Measurements from ENCODE around the gene AIM2.
A peak's percentile ranks its signal among the peaks of the same experiment; 100 is the strongest.
"Not testable (repeated sequence)": the region's sequence is repeated elsewhere in the genome, so short reads cannot be mapped to it uniquely, and the experiment has no call there.

The AIM2 gene, protein sequence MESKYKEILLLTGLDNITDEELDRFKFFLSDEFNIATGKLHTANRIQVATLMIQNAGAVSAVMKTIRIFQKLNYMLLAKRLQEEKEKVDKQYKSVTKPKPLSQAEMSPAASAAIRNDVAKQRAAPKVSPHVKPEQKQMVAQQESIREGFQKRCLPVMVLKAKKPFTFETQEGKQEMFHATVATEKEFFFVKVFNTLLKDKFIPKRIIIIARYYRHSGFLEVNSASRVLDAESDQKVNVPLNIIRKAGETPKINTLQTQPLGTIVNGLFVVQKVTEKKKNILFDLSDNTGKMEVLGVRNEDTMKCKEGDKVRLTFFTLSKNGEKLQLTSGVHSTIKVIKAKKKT

DNA sequence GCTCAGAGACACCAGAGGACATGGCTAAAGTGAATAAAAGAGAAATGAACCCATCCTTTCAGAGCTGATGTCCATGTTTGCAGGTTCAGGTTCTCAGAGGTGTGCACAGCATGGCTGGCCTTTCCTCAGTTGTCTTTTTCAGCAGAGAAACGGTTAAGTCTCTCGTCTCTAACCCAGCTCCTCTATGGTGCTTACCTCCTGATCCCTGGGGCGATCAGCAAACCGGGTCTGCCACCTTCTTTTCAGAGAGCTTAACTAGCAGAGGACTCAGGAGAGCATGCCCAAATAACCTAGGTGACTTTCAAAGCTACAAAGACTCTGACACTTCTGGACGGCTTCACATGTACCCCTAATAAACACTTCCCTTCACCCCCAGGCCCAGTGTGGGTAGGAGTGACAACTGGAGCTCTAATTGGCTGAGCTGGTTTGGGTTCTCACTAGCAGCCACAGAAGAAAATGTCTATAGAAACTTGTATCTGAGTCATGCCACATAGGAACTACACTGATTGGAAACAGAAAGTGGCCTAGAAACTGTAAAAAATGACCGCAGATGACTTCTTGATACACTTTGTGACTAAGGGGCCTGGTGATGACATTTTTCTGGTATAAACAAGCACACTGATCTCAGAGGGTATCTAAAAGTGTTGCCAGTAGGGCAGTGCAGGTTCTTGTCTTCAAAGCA lies at the start of gene AIM2:
AIM2 (minus strand) TSS at position 329 of the 682 bp plus-strand sequence. CDS start 3,267 bp downstream, outside the sequence.
- peak; percentile 34 to 36 for DNase-seq (ENCODE audit: low read depth in 2 of 2)

DNA sequence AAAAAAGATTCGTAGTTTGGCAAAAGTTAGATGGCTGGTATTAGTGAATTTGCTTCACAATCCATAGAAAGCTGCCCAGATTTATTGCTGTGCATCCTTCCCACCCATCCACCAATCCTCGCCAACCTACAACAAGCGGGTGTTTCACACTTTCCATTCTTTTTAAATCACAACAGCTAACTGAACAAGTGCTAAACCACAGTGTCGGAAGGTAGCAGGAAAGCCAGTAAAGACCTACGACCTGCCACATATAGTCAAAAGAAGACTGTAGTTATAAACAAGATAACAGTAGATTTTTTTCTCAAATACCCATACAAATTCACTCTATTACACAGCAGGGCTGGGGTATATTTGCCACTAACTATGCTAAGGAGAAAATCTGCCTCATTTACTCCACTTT lies 47.0 kb upstream of the AIM2 start:
- DNase-seq (ENCODE audit: low read depth in 2 of 2): no peak

DNA sequence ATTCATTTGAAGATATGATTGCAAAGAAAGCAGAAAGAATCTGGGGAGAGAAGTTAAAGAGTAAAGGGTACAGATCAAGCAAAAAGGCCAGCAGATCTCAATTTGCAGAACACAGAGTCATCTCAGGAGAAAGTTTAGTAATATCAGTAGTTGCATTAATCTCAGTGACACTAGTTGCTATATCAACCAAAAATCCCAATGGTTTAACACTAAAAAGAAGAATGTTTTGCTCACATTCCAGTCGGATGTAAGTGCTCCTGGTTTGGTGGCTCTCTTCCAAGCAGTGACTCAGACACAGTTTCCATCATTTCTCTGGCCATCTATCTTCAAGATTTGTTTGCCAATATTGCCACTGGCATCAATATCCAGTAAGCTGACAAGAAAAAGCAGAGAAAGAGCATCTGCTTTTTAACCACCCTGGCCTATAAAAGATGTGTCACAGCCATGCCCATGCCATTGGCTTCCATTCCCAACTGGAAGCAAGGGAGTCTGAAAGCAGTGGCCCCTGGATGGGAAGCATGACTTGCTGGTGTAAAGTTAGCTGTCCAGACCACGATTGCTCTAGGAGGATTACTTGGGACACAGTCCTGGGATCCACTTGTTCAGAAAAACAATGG lies 45.5 kb upstream of the AIM2 start:
- peak; percentile 60 to 65 for DNase-seq (ENCODE audit: low read depth in 2 of 2)

DNA sequence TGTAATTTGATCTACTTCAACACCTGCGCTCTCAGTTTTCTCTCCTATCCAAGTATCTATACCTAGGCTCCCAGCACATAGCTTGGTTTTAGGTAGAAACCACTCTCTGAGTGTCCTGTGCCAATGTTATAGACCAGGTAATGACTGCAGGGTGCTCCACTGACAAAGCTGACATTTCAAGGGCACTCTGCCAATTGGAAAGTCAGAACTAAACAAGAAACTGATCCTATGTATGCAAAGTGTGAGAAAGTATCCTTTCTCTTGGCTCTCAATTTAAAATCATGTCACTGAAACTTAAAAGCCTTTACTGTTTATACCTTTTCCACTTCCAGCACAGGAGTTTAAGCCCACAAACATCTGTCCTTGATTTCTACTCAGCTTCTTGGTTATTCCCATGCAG lies 45.0 kb upstream of the AIM2 start:
- no peak for DNase-seq (ENCODE audit: low read depth in 2 of 2)

DNA sequence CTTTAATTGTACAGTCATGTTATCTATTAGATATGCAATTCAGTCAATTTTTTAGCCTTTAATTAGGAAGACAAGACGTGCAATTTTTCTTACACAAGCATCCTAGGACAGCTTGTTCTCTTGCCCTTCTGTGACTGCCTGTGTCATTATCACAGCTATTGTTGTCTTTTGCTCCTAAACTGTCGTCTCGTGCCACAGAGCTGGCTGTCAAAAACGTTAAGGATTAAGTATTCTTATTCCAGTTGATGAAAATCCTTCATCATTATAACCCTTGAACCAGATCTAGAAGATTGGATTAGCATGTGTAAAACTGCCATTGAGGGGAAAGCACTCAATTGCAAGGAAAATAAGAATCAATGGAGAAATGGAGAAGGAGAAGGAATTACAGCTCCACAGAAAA lies 43.8 kb upstream of the AIM2 start:
- DNase-seq (ENCODE audit: low read depth in 2 of 2): no peak

DNA sequence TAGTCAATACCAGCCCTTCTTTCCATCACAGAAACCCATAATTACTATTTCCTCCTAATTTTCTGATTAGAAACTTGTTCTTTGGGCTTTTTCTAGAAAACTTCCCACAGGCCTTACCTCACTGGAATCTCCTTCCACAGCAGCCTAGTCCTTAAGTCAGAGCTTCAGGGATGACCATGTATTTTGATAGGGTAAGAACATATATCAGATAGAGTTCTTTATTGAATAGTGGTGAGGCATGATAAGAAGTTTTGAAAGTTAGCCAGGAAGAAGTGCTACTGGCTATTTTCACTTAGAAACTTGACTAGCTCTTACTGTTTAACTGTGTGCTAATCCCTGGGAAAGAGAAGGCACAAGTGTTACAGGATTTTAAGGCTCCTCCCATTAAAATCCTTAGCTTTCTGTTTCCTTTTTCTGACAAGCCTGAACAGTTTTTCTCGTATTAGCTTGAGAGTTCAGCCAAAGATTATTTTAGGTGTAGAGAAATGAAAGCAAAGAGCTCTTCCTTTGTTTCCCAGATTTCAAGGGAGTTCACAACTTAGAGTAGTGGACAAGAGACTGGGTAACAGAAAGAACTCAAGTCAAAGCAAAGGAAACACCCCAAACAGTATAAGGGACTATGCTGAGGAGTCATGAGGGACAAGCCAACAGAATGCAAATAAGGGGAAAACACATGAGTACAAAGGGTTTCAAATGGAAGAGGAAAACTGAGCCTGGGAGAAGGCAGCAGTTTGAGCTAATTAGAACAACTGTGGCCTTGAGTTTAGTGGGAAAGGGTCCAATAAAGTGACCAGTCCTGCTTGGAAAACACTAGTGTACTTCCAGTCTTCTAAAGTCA lies 37.2 kb upstream of the AIM2 start:
- DNase-seq (ENCODE audit: low read depth in 2 of 2): no peak

DNA sequence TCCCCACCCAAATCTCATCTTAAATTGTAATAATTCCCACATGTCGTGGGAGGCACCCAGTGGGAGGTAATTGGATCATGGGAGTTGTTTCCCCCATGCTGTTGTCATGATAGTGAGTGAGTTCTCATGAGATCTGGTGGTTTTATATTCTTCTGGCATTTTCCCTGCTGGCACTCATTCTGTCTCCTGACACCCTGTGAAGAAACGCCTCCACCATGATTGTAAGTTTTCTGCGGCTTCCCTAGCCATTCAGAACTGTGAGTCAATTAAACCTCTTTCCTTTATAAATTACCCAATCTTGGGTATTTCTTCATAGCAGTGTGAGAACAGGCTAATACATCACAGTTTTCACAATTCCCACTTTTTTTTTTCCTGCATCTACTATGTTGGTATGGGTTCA lies 26.5 kb upstream of the AIM2 start:
- not testable (repeated sequence) for DNase-seq (ENCODE audit: low read depth in 2 of 2)

DNA sequence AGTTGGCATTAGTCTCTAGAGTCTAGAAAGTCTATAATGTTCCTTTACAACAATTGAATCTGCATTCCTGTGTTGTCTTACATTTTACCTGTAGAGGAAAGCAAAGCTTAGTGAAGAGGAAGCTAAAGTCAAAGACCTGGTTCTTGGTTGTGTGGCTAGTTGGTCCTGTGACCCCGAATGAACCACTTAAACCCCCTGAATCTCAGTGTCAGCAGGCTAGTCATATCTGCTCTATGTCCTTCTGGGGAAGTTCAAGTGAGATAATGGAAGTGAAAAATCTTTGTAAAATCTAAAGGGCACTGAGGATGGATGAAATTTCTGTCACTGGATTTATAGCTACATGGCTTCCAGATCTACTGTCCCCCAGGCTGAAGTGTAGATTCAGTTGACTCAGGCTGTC lies 24.0 kb upstream of the AIM2 start:
- DNase-seq (ENCODE audit: low read depth in 2 of 2): no peak

DNA sequence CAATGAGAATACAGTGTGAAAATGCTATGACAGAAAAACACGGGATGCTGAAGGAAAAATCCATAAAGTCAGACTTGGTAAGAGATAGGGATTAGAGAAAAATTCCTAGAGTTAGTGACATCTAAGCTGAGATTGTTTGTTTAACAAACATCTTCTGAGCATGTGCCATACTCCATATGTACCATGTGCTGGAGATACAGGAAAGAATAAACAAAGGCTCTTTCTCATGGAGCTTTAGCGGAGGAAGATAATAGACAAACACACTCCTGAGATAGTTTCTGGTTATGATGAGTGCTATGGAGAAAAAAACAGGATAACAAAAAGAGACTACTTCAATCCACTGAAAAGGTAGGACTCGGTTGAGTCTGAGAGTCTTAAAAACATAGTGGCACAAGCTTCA lies 22.0 kb upstream of the AIM2 start:
- no peak for DNase-seq (ENCODE audit: low read depth in 2 of 2)

DNA sequence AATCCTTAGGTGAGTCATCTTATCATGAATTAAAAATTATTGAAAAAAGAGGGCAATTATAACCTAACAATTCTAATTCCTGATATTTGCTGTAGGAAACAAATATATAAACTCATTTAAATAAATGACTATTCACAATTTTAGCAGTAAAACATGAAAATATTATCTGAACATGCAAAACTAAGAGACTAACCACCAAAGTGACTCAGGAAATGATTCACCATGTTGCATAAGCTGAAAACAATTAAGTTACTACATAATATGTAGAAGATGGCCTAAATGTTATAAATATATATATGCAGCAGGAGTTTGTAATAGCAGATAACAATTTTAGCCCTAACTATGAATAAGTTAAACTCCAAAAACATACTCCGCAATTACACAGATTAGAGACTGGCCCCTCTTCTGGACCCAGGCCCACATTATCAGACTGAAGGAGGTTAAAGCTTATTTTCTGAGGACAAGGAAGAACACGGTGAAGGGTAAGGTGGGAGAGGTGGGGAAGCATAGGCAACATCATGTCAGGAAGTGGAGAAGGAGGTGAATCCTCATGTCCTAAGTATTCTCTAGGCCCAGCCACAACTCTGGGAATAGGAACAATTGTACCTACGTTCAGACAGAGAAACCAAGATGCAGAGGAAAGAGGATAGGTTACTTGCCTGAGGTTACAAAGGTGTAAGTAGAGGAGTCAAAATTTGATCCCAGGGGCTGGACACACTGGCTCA lies 15.6 kb upstream of the AIM2 start:
- DNase-seq (ENCODE audit: low read depth in 2 of 2): peak; percentile 61 to 63

DNA sequence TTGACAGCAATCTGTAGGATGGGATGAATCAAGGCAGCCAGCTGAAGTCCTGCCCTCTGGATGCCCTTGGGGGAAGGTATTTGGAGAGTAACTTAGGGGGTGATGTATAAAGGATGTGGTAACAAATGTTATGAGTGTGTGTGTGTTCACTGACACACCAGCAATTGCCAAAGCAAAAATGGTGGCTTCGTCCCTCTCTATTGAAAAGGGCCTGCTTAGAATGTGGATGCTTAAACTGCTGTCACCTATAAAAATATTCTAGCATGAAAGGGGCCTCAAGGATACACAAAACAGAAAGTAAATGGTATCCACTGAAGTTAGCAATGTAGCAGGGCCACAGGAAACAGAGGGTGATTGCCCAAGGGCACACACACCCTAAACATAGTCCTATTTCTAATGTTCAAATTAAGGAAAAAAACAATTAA lies 15.1 kb upstream of the AIM2 start:
- no peak for DNase-seq (ENCODE audit: low read depth in 2 of 2)

DNA sequence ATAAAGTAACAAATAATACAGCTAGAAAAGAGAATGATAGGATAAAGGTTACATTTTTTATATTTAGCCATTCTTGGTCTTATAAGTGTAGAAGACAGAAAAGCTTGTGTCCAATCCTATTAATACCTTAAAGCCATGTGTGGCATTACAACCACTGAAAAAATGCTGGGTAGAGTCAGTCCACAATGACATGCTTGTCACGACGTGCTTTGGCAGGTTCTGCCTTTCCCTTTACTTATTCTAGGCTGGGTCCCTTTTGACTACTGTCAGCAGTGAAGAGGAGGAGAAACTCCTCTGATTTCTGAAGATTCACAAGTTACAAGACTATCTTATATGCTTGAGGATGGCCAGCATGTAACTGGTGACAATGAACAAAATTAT lies 14.6 kb upstream of the AIM2 start:
- DNase-seq (ENCODE audit: low read depth in 2 of 2): no peak

DNA sequence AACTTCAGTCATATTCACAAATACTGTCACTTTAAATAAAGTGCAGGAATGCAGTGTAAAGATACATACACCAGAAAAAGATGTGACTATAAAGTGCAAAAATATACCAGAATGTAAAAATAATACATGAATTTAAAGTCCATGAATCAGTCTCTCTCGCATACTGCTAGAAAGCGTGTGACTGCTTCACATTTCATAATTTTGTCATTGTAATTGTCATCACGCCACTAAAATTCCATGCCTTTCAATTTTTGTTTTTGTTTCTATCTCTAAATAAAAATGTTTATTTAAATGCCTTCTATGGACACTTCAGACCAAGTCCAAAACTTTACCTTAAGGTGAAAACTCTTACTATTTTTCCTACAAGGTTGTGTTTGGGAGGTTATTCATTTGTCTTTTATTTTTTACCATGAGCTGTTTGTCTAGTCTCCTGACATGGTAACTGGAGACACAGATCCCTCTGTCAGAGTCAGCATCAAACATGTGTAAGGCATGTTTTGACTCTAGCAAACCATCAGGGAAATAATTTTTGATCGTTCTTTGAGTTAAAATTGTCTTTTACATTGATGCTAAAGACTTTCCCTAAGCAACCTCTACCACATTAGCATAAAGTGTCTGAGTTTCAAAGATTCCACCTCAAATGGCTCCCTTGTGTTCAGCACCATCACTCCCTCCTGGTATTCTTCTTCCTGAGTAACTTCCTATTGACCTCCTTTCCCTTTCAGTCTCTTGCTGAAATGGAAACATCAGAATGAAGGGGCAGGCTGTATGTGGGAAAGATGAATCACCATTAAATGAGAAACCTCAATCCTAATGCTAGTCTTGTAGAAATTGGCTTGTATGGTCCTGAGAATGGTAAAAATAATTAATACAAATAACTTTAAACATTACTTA lies 14.0 kb upstream of the AIM2 start:
- no peak for DNase-seq (ENCODE audit: low read depth in 2 of 2)

DNA sequence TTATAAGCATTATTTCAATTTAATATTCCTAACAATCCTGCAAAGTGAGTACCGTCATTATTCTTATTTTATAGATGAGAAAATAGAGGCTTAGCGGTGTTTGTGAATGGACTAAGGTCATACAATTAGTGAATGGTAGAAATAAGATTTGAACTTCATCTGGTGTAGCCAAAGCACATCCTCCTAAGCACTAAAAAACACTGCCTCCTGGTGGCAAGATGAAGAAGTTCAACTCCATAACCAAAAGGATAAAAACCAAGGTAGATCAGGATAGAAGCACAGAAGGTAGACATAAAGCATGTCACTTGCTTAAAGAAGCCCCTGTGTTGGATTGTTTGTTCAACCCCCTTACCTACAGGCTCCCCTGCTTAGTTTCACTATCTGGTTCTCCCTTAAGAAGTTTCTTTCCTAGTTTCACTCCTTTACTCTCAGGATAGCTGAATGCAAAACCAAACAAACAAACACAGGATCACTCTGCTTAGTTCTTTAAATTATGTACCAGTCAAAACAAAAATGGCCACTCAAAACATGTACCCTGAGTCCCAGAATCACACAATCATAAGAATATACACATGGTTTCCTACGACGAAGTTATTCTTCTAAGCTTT lies 12.7 kb upstream of the AIM2 start:
- DNase-seq (ENCODE audit: low read depth in 2 of 2): no peak

DNA sequence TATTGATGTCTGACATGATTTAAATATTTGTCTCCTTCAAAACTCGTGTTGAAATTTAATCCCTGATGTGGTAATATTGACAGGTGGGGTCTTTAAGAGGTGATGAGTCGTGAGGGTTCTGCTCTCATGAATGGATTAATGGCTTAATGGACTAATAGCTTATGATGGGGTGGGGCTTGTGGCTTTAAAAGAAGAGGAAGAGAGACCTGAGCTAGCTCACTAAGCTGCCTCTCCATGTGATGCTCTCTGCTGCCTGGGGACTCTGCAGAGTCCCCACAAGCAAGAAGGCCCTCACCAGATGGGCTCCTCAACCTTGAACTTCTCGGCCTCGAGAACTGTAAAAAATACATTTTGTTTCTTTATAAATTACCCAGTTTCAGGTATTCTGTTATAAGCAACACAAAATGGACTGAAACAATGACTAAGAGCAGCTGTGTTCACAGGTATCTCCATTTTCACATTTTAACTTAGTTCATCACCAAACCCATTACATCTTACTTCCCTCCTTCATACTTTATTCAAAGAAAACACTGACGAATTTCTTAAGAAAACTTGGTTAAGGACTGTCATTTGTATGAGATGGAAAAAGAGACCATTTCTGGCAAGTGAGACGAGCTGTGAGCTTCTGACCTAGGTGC lies 12.1 kb upstream of the AIM2 start:
- no peak for DNase-seq (ENCODE audit: low read depth in 2 of 2)

DNA sequence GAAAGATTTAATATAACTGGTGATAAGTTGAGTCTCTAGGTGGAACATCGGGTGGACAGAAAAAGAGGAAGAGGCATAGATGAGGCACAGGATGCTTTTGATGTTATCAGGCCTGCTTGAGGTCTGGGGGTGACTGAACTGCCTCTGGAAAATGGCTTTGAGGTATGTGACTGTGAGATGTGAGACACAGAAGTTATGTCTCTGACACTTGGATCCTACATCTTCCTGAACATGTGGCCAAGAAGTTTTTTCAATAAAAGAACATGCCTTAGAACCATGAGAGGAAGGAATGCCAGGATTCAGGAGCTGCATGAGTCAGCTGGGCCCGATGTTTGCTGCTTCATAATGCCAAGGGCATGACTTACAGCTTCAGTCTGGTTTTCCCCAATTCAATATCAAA lies 11.5 kb upstream of the AIM2 start:
- DNase-seq (ENCODE audit: low read depth in 2 of 2): peak; percentile 65 to 70

DNA sequence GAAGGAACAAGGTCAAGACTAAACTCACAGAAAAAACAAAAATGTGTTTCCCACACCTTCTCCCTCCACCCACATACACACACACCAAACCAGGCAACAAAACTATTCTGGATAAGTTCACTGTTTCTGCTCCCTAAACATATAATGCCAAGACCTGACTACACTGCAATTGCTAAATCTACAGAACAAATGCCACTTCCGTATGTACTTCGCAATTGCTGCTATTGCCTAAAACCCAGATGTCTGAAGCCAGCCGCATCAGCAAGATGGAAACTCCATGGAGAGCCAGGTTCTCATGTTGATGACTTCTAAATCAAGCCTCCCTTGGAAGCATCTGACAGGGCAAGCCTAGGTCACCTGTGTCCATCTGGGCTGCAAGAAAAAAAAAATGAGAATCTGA lies 8.3 kb upstream of the AIM2 start:
- no peak for DNase-seq (ENCODE audit: low read depth in 2 of 2)

DNA sequence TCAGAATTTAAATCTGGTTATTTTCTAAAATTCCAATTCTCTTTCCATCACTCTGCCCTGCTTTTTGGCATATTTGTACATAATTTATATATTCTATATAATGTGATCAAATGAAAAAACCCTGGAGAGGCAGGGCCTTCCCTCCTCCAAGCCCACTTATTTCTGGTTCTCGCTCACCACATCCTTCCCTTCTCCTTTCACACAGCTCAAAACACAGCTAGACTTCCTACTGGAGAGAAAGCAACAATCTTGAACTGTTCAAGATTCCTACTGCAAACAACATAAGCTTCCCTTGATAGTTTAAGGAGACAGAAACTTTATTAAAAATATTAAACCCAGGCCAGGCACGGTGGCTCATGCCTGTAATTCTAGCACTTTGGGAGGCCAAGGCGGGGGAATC lies 7.6 kb upstream of the AIM2 start:
- DNase-seq (ENCODE audit: low read depth in 2 of 2): no peak

DNA sequence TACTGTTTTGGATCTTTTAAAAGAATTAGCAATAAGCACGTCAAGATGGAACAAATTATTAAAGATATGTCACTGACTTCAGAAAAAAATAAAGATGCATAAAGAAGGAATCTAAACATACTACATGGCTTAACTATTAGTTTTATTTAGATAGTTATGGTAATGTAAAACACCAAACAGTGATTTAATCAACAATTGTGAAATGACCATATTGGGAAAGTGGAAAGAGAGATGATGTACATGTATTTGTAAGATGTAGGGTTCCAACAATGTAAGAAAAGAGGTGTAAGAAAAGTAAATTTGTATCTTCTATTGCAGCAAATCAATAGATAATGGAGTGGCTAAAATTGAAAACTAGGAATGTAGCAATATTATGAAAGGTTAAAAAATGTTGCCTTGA lies 6.4 kb upstream of the AIM2 start:
- DNase-seq (ENCODE audit: low read depth in 2 of 2): no peak

DNA sequence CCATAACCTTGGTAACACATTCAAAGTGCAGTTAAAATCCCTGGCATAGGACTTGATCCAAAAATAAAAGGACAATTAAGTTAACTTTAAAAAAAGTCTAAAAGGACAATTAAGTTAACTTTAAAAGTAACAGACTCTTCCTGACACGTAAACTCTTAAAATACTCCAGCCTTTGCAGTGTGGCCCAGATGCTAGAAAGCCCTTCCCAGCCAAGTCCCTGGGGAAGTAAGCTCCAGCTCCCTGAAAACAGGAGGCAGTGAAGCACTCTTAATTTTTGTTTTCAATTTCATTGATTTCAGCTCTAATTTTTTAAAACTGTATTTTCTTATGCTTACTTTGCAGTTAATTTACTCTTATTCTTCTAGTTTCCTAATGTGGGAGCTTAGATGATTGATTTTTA lies 5.1 kb upstream of the AIM2 start:
- no peak for DNase-seq (ENCODE audit: low read depth in 2 of 2)

Data from fibroblast of skin of left quadriceps (primary cell).